ENCODE data around the gene SULT4A1.

DNA sequence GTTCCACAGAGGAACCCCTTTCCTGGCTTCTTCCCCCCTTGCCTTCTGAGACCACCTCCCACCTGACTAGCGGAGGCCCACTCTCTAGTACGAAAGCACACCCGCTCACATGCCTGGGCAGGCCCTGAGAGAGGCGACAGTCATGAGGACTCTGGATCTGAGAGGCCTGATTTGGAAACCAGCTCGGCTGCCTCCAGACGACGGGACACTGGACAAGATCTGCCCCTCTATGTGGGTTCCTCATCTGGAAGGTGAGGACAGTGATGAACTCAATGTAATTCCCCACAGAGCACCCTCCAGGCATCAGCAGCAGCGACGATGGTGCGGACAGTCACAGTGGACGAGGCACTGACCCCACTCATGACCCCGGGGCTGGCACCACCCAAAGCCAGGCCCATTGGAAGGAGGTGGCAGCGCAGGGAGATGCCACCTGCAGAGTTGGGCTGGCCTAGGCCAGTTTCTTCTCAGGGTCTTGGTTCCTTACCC lies 7.5 kb downstream of the SULT4A1 start:
- TF ChIP-seq EZH2phosphoT487 (IDR thresholded peaks at IDR 0.05; ENCODE audit: borderline replicate concordance, low read depth) (no peak), FOXM1 (IDR thresholded peaks at IDR 0.05; ENCODE audit: low read depth) (no peak), RAD21 (IDR thresholded peaks at IDR 0.05; ENCODE audit: low read length) (no peak), ZBTB33 (IDR thresholded peaks at IDR 0.05; ENCODE audit: borderline replicate concordance, low read depth) (no peak), TCF12 (IDR thresholded peaks at IDR 0.05) (no peak), RFX5 (IDR thresholded peaks at IDR 0.05; ENCODE audit: low read length) (no peak)
- TF ChIP-seq, protein P1, sequence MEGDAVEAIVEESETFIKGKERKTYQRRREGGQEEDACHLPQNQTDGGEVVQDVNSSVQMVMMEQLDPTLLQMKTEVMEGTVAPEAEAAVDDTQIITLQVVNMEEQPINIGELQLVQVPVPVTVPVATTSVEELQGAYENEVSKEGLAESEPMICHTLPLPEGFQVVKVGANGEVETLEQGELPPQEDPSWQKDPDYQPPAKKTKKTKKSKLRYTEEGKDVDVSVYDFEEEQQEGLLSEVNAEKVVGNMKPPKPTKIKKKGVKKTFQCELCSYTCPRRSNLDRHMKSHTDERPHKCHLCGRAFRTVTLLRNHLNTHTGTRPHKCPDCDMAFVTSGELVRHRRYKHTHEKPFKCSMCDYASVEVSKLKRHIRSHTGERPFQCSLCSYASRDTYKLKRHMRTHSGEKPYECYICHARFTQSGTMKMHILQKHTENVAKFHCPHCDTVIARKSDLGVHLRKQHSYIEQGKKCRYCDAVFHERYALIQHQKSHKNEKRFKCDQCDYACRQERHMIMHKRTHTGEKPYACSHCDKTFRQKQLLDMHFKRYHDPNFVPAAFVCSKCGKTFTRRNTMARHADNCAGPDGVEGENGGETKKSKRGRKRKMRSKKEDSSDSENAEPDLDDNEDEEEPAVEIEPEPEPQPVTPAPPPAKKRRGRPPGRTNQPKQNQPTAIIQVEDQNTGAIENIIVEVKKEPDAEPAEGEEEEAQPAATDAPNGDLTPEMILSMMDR (IDR thresholded peaks at IDR 0.05): no peak

Data from SK-N-SH (cell line).